HUES48 (cell line): ENCODE results near the gene VPS18.

Experiments
- H3K27ac ChIP-seq: one replicate; pipeline ENCODE4 v1.7.0; 2013; ENCODE audit warnings: low read depth, low read length, inconsistent platforms
- H3K27me3 ChIP-seq: 2 replicates; pipeline ENCODE4 v1.6.1; 2013; ENCODE audit warnings: mild to moderate bottlenecking, low read length; ENCODE audit not compliant: control insufficient read depth, insufficient read depth
- H3K36me3 ChIP-seq: 2 replicates; pipeline ENCODE4 v1.6.1; 2013; ENCODE audit warnings: low read length; ENCODE audit not compliant: control insufficient read depth, insufficient read depth
- H3K4me1 ChIP-seq: 2 replicates; pipeline ENCODE4 v1.6.1; 2013; ENCODE audit warnings: mild to moderate bottlenecking, low read length; ENCODE audit not compliant: control insufficient read depth, insufficient read depth
- H3K4me3 ChIP-seq: 2 replicates; pipeline ENCODE4 v1.5.1; 2013; ENCODE audit warnings: mild to moderate bottlenecking, low read depth, low read length
- H3K9ac ChIP-seq: 2 replicates; pipeline ENCODE4 v1.6.1; 2013; ENCODE audit warnings: mild to moderate bottlenecking, low read depth, low read length, moderate library complexity
- H3K9me3 ChIP-seq: 2 replicates; pipeline ENCODE4 v1.6.1; 2013; ENCODE audit warnings: low read length; ENCODE audit not compliant: control insufficient read depth, insufficient read depth

Gene VPS18

DNA sequence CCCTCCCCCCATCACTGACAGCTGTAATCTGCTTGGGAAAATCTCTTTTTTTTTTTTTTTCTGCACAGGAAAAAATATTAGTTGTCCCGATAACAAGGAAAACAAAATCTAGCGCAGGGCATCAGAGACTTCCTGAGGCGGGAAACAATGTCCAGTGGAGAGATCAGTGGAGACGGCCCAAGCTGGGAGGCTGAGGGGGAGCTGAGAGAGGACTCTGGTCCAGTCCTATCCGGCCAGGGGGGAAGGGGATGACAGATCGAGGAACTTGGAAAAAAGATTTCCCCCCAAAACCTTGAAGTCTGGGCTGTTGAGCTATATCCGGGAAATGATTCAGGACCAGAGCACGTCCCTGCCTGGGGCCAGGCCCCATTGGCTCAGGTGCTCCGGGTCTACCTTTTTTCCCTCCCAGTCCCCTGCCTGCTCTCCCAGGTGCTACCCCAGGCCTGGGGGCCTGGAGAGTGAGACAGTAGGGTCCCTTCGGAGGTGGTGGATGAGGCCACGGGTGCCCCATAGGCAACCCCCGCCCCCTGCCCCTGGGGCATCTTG lies 20.9 kb downstream of the VPS18 start:
- no peak overlapping the region for H3K4me3 ChIP-seq
- no peak overlapping the region for H3K9ac ChIP-seq
- peaks cover 7% of the 10 kb centered on the region; the same call in 1 of the 2 replicates for H3K27me3 ChIP-seq
- H3K9me3 ChIP-seq = no peaks in the 10 kb centered on the region
- H3K4me1 ChIP-seq = peaks cover 19% of the 10 kb centered on the region
- H3K27ac ChIP-seq = no peak overlapping the region
- no peaks in the 10 kb centered on the region for H3K36me3 ChIP-seq

GRCh38 chr15:40915679-40916078 lies 21.4 kb downstream of the VPS18 start:
- Histone ChIP-seq H3K9ac (no peak overlapping the region), H3K36me3 (no peaks in the 10 kb centered on the region), H3K27ac (no peak overlapping the region), H3K9me3 (no peaks in the 10 kb centered on the region), H3K4me3 (no peak overlapping the region), H3K4me1 (peaks cover 17% of the 10 kb centered on the region), H3K27me3 (peaks cover 7% of the 10 kb centered on the region; the same call in 1 of the 2 replicates)

GRCh38 chr15:40917585-40917984 lies 23.3 kb downstream of the VPS18 start:
- H3K27me3 ChIP-seq = peaks cover 20% of the 10 kb centered on the region

GRCh38 chr15:40918146-40918798 lies 24.0 kb downstream of the VPS18 start:
- H3K4me3 ChIP-seq = no peak overlapping the region
- H3K27me3 ChIP-seq = peaks cover 27% of the 10 kb centered on the region
- no peak overlapping the region for H3K9ac ChIP-seq
- no peaks in the 10 kb centered on the region for H3K36me3 ChIP-seq
- H3K9me3 ChIP-seq = no peaks in the 10 kb centered on the region
- H3K27ac ChIP-seq = no peak overlapping the region
- peaks cover 6% of the 10 kb centered on the region; the same call in 1 of the 2 replicates for H3K4me1 ChIP-seq

More at GRCh38 chr15:40917585-40917984, 23.3 kb downstream of the VPS18 start:
- H3K27ac ChIP-seq = no peak overlapping the region
- no peak overlapping the region for H3K4me3 ChIP-seq
- H3K36me3 ChIP-seq = no peaks in the 10 kb centered on the region
- H3K4me1 ChIP-seq = peaks cover 6% of the 10 kb centered on the region; the same call in 1 of the 2 replicates
- H3K9me3 ChIP-seq = no peaks in the 10 kb centered on the region
- no peak overlapping the region for H3K9ac ChIP-seq

DNA sequence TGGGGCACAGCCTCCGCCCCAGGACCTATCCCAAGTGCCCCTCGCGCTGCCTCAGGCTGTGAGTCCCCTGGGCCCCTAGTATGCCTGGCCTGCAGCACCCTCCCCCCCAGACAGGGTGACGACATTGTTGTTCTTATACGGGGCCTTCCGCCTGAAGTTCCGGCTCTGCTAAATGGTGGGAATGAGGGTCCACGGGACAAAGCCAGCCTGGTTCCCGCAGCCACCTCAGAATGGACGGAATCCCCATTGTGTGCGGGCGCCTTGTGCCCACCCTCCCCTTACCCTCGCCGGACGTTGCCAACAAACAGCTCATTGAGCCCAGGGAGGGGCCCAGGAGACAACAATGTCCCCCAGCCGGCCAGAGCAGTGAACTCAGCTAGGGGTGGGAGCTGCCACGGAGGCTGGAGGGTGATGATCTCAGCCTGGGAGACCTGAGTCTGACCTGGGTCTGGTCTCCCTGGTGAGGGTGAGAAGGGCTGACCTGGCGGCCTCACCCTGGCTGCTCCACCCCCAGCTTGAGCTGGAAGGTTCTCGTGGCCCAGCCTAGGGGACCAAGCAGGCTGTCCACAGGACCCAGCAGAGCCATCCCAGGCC lies 24.6 kb downstream of the VPS18 start:
- H3K36me3 ChIP-seq = no peaks in the 10 kb centered on the region
- no peaks in the 10 kb centered on the region for H3K9me3 ChIP-seq
- no peak overlapping the region for H3K9ac ChIP-seq
- no peak overlapping the region for H3K27ac ChIP-seq
- H3K4me3 ChIP-seq = no peak overlapping the region
- H3K27me3 ChIP-seq = peaks cover 33% of the 10 kb centered on the region
- H3K4me1 ChIP-seq = peaks cover 6% of the 10 kb centered on the region; the same call in 1 of the 2 replicates

GRCh38 chr15:40921949-40922607 lies 27.8 kb downstream of the VPS18 start:
- no peak overlapping the region for H3K9ac ChIP-seq
- peaks cover 16% of the 10 kb centered on the region for H3K4me1 ChIP-seq
- H3K27ac ChIP-seq = no peak overlapping the region
- peaks cover 65% of the 10 kb centered on the region for H3K27me3 ChIP-seq
- H3K4me3 ChIP-seq = no peak overlapping the region
- H3K36me3 ChIP-seq = no peaks in the 10 kb centered on the region
- H3K9me3 ChIP-seq = no peaks in the 10 kb centered on the region

DNA sequence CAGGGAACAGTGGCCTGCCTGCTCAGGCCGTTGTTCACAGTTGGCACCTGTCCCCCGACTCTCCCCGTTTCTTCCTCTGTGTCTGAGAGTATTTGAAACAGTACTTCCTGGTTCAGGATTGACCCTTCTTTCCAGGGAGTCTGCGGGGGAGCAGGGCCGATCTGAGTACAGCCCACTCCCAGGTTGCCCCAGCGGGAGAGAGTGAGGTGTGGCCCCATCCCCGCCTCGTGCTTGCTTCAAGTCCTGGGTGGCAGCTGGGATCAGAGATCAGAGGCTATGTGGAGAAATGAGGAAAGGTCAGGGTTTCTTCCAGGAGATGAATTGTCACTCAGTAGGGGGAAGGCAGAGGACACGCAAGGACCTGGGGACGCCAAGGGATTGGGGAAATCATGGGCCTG lies 28.4 kb downstream of the VPS18 start:
- Histone ChIP-seq H3K36me3 (no peaks in the 10 kb centered on the region), H3K27me3 (peaks cover 70% of the 10 kb centered on the region), H3K4me1 (peaks cover 20% of the 10 kb centered on the region), H3K27ac (no peak overlapping the region), H3K9ac (no peak overlapping the region), H3K4me3 (no peak overlapping the region), H3K9me3 (no peaks in the 10 kb centered on the region)

- peaks cover 71% of the 10 kb centered on the region for H3K27me3 ChIP-seq
Measured at GRCh38 chr15:40923551-40923950, 29.3 kb downstream of the VPS18 start.

GRCh38 chr15:40925495-40925862 lies 31.2 kb downstream of the VPS18 start:
- no peak overlapping the region for H3K9ac ChIP-seq
- H3K27me3 ChIP-seq = peaks cover 91% of the 10 kb centered on the region
- peaks cover 23% of the 10 kb centered on the region for H3K4me1 ChIP-seq

More at GRCh38 chr15:40923551-40923950, 29.3 kb downstream of the VPS18 start:
- no peak overlapping the region for H3K4me3 ChIP-seq
- H3K9ac ChIP-seq = no peak overlapping the region
- H3K36me3 ChIP-seq = no peaks in the 10 kb centered on the region
- no peak overlapping the region for H3K27ac ChIP-seq
- peaks cover 20% of the 10 kb centered on the region for H3K4me1 ChIP-seq
- no peaks in the 10 kb centered on the region for H3K9me3 ChIP-seq

DNA sequence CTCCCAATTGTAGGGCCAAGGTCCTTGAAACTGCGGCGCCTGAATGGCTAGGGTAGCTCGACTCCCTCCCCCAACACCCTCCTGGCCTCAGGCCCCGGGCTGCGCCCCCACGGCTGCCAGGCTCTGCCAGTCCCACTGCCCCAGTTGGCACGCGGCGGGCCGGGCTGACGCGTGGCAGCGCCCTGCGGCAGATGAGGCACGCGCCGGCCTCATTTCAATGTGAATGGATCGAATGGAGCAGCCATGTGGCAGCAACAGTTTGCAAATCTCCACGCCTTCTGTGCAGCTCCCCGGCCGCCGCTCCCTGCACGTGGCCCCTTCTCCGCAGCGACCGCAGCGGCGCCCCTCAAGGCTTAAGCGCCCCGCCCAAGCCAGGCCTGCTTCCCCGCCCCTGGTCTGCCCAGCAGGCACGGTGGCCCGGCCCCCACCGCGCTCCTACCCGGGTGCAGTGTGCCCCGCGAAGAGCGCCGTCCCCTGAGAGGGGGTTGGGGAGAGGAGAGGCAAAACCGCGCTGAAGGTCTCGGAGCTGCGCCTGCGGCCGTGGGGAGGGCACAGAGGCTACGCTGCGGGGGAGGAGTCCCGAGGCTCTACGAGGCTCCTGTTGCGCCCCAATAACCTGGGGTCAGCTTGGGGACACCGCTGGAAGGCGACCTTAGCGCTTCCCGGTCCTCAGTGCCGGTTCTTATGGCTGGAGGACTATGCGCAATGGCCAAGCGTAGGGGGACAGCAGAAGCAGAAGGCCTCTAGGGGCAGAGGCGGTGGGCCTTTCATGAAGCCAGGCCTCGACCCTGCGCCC lies 31.8 kb downstream of the VPS18 start:
- peak overlapping the region; percentile 61 for H3K4me3 ChIP-seq
- no peaks in the 10 kb centered on the region for H3K9me3 ChIP-seq
- no peak overlapping the region for H3K9ac ChIP-seq
- H3K27ac ChIP-seq = no peak overlapping the region
- H3K27me3 ChIP-seq = peaks cover 93% of the 10 kb centered on the region
- peaks cover 27% of the 10 kb centered on the region for H3K4me1 ChIP-seq
- H3K36me3 ChIP-seq = no peaks in the 10 kb centered on the region

More at GRCh38 chr15:40925495-40925862, 31.2 kb downstream of the VPS18 start:
- H3K36me3 ChIP-seq = no peaks in the 10 kb centered on the region
- no peak overlapping the region for H3K27ac ChIP-seq
- no peaks in the 10 kb centered on the region for H3K9me3 ChIP-seq
- peak overlapping the region; percentile 61 for H3K4me3 ChIP-seq
